Measurements from ENCODE around the gene SRSF1.
"Not testable (repeated sequence)": the region's sequence is repeated elsewhere in the genome, so short reads cannot be mapped to it uniquely, and the experiment has no call there.

Gene SRSF1, protein sequence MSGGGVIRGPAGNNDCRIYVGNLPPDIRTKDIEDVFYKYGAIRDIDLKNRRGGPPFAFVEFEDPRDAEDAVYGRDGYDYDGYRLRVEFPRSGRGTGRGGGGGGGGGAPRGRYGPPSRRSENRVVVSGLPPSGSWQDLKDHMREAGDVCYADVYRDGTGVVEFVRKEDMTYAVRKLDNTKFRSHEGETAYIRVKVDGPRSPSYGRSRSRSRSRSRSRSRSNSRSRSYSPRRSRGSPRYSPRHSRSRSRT

DNA sequence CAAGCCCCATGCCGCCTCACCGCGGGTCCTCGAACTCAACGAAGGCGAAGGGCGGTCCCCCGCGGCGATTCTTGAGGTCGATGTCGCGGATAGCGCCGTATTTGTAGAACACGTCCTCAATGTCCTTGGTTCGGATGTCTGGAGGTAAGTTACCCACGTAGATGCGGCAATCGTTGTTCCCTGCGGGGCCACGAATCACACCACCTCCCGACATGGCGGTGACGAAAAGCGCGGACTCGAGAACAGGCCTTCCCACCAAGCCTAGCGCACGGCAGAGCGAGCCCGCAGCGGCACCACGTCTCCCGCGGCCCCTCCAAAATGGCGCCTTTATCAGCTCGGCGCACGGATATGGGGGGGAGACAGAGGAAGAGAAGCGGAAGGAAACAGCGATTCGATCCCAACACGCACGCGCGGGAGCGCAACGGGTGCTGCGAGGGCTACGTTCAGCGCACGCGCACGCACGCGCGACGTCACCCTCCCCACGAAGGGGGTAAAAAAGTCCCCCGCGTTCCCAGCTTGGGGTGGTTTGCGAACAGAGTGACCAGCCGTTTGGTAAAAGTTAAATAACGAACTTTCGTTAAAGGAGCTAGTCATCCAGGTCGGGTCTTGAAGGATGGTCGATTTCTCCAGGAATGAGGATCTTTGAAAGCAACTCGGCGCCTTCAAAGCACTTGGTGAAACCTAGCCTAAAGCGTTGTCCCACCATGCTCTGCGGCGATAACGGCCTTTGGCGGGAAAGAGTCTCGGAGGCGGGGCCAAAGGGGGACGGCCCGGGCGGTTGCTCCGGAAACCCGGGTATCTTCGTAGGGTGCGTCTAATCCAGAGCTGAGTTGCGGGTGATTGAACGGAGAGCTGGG lies at the start of gene SRSF1:
Gene SRSF1, minus strand, starts transcription at position 323 of the 857 bp plus-strand sequence. Its CDS starts 109 bp downstream, at position 214.
- peak; percentile 99 for DNase-seq

DNA sequence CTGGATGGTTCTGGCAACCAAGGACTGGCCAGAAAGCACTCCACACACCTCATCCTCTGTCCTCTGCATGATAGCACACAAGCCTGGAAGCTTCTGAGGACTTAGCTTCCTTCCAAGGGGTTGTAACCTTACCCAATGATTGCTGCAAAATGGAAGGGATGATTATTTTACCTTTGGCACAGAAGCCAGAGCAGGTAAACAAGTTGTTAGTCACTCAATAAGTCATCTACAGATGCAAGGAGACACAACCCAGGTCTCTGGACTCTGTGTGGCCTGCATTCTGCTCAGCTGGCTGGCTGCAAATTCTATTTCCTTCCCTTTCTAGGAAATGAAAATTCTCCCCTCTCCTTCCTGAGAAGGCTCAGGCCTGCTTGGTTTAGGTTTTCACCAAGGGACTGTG lies 49.4 kb upstream of the SRSF1 start:
- no peak for DNase-seq

DNA sequence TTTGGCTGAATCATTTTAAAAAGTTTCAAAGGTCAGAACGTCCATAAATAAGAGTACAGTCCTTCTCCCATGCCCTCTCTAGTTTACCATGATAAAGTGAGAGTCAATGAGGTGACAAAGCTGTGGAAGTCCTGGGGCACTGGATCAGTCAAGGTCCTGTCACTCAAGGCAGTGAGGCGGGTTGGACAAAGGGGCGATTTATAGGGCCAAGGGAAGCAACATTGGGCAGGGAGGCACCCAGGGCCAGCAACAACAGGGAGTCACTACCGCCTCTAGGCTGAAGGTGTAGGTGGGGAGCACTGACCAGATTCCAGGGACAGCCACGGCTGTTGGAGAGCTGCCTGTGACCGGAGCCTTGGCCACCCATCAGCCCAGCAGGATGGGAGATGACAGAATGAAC lies 47.6 kb upstream of the SRSF1 start:
- no peak for DNase-seq

DNA sequence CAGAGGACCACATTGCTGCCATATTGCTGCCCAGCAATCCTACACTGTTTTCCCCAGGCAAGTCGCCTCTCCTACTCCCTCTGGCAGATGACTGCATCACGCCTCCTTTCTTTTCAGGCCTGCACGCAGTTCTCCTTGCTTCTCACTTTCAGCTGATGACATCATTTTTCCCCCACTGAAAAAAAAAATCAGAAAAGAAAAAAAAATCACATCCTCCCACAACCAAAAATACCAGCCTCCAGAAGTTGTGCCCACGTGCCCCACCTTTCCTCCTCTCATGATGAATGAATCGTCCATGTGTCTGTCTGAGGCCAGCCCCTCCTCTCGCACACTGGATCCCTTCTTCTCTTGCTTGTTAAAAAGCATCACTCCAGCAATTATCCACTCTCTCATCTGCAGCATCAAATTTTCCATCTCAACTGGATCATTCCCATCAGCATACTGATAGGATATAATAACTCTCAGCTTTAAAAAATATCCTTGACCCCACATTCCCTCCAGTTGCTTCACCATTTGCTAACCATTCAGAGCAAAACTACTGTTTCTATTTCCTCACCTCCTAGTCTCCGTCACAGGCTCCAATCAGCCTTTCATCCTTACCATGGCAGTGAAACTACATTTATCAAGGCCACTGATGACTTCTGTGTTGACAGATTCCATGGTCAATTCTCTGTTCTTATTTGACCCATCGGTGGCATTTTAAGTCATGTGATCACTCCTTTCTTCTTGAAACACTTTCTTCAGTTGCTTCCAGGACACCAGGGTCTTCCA lies 46.1 kb upstream of the SRSF1 start:
- DNase-seq: no peak

DNA sequence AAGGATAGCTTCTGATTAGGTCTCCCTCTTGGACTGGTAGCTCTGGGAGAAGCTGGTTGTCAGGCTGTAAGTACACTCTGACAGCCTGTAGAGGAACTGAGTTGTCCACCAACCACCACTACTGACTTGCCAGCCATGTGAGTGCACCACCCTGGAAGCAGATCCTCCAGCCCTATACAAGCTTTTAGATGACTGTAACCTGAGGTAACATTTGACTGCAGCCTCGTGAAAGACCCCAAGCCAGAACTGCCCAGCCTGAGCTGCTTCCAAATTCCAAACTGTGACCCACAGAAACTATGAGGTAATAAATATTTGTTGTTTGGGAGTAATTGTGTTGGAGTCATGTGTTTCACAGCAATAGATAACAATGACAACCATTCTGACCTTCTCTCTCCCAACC lies 45.4 kb upstream of the SRSF1 start:
- DNase-seq: no peak

DNA sequence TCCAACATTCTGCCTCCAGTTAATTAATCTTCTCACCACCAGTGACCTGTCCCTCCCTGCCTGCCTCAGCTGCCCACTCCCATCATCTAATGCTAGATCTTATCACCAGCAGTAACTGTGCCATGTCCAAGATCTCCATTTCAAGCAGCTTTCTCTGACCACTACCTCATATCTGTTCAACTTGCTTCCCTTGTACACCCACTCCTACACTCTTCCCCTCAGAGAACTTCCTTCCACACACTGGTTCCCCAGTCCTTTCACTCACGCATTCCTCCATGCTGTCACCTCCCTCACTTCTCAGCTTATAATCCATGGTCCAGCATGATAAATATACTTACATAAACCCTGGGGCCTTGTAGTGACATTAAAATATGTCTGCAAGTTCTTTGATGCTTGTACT lies 44.4 kb upstream of the SRSF1 start:
- DNase-seq: no peak

DNA sequence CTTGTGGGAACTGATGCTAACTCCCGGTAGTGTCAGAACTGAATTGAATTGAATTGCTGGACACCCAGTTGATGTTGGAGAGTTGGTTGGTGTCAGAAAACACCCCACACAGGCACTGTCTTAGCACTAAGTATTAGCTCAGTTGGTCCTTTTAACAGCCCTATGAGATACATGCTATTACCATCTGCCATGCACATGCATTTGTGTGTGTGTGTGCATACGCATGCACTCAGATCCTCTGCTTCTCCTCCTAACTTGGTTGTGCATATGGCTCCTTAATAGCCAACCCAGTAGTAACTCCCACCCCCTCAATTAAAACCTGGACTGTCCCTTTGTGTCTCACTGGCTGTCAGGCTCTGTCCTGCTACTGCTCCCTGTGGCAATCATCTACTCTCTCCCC lies 43.9 kb upstream of the SRSF1 start:
- no peak for DNase-seq

DNA sequence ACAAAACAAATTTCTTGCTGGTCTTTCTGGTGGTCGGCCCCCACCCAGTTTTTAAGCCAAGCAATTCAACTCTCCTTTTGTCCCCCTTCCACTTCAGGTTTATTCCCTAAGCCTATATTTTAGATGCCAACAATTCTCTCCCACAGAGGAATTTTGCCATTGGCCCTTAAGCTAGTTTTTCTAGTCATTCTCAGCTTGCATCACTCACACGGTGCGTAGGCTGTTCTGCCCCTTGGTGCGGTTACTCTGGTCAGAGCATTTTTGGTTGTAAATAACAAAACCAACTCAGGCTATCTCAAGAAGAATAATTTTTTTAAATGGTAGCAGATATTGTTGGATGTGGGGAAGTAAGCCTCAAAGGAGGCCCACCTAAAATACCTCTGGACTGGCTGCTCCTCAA lies 42.5 kb upstream of the SRSF1 start:
- no peak for DNase-seq

DNA sequence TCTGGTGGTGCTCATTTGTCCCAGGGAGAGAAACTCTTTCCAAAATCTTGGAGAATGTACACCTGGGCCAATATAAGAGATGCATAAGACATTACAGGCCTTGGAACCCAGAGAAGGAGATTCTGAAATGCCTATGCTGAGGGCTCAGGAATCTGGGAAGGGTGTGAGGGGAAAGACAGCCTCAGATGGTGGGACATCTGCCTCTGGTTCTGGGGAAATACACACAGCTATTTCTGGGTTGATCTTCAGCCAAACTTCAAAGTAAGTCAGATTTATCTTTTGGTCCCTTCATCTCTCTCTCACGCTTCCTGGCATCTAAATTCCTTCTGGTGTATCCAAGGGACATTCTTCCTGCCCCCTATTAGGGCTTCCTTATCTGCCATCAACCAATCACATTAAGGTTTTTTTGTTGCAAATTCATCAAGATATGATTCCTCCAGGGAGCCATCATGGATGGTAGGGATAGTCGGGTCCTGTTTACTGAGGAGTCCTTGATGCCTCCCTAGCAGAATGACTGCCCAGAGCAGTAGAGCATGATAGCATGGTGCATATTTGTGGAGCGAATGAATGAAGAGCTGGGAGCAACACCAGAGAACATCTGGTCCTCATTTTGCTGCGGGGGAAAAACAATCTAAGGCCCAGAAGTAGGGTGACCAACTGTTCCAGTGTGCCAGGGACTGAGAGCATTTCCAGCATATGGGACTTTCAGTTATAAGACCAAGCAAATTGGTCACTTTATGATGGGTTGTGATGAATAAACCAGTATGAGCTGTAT lies 40.5 kb upstream of the SRSF1 start:
- no peak for DNase-seq

DNA sequence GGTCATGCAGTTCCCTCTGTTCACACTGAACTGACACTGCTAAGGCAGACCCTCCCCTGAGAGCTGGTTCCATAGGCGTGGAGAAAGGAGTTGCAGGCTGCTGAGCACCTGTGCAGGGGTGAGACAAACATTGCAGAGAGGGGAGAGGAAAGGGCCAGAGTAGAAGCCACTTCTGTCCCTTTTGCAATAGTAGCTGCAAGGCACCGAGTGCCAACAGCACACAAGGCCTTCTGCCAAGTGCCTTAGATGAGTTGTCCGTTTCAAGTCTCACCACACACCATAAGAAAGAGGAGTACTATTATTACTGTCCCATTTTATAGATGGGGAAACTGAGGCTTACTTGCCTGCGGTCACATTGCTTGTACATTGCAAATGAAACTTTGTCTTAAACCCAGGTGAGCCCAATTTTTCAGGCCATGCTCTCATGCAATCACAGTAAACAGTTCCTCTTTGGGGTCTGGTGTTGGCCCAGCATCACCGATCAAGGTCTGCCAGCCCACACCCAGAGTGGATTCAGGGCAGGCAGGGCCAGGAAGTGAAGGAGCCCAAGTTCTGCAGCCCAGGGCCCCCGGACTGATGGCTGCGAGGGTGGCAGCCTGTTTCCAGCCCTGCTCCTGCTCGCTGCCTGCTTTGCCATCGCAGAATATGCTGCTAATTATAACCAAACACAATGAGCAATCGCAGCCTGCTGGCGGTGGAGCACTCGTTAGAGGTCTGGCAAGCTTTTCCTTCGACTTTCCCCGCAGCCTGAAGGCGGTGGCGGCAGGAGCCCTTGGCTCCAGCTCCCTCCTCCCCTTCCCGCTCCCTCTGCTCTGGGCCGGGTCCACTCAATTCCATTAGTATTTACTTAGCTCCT lies 39.4 kb upstream of the SRSF1 start:
- no peak for DNase-seq

DNA sequence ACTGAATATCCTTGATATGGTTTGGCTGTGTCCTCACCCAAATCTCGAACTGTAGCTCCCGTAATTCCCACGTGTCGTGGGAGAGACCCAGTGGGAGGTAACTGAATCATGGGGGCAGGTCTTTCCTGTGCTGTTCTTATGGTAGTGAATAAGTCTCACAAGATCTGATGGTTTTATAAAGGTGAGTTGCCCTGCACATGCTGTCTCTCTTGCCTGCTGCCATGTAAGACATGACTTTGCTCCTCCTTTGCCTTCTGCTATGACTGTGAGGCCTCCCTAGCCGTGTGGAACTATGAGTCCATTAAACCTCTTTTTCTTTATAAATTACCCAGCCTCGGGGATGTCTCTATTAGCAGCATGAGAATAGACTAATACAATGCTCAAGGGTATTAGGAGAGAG lies 37.2 kb upstream of the SRSF1 start:
- not testable (repeated sequence) for DNase-seq

DNA sequence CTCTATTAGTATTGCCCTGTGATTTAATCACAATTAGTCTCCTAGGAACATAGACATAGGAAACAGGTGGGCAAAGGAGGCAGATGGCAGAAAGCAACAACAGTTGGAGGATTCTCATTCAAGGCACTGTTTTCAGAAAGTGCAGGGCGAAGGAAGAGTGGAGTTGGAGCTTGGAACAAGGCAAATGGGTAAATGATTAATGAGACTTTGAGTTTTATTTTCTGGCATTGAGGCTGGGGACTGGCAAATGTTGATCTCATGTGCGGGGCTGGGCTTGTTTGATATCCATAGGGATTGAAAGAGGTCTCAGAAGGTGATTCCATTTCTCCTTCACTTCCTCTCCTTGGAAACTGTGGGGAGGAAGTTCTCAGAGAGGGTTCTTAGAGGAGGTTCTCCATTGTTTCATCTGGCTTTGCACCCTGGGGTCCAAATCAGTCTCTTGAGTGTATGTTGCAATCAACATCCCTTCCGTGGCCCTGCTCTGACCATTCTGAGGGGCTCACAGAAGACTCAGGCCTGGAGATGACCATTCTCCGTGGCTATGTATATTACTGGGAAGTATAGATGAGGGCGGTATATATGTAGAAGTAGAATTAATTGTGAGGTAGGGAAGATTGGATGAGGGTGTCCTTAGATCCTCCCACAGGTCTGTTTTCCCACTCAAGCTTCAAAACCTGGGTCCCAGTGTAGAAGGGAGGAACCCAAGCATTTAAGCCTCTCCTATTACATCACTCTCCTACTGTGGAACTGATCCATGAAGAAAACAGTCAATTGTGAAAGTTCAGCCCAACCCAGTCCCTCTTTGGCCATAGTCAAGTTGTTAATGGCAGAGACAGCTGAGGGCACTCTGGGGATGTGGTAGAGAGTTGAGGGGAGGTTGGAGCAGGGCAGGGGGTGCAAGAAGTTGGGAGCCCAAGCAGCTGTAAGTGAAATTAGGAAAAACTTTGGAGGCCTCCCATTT lies 36.5 kb upstream of the SRSF1 start:
- DNase-seq: no peak

DNA sequence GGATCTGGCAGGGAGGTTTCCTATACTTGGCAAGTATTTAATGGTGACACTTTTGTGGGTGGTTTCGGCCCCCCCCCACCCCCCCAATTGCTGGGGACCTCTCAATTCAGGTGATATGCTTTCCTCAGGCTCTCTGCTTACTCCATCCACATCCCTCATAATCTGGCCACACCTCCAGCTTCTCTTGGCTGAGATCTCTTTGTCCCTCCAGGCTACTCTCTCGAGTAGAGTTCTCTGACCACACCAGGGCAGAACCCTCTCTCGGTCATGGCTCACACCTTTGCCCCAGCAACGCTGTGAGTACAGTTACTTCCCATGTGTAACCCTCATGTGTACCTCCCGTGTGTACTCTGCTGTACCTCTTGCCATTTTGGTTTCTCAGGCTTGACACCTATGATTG lies 34.1 kb upstream of the SRSF1 start:
- DNase-seq: no peak

DNA sequence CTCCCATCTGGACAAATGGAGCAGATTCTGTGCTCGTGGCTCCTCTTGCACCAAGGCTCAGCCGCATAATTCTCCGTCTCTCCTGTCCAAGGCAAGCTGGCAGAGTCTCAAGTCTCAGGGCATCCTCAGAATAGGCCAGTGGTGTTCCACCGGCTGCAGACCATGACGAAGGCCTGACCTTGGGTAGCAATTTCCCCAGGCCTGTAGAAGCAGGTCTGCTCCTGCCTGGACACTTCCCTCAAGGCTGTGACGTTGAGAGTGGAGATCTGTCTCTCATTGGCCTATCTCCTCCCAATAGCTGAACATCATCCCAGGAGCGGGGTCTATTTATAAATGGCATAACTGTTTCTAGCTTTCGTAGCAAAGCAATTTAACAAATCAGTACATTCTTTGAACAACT lies 33.3 kb upstream of the SRSF1 start:
- DNase-seq: no peak

DNA sequence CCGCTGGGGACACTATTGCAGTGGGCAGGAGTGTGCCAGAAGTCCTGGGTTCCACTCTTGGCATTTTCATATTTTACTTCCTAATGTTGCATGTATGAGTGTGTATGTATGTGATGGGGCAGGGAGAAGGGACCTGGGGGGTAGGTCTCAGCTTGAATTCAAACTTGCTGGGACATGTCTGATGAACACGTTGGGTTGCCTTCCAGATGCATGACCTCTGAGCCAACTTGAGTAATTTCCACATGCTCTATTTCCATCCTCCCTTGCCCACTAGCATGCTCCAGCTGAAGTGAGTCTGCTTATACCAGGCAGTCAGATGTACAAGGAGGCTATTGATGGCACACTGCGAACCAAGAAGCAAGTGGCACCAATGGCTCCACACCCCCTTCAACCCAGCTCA lies 32.9 kb upstream of the SRSF1 start:
- no peak for DNase-seq

DNA sequence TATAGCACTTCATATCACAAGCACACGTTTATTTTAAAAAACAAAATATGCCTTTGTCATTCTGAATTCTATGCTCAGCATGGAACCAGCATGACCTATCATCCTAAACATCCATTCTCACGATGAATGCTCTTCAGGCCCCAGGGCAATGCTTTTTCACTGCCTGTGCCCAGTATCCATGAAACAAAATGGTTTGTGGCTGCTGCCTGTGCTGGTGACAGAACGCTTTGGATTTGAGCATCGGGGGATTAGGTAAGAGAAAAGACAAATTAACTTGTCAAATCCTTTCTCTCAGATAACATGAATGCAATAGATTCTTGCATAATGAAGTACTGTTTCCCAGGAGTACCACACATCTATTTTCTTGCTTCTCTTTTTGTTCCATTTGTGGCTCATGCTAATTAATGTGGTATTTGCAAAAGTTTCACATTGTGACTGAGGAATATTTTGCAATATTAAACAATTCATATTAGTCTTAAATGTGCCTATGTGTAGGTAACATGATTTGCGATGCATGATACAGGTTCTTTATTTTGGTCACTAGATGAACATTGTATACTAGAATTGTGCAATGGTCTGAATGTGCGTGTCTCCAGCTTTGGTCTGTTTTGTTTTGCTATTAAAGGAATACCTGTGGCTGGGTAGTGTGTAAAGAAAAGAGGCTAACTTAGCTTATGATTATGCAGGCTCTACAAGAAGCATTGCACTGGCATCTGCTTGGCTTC lies 25.8 kb upstream of the SRSF1 start:
- DNase-seq: no peak

DNA sequence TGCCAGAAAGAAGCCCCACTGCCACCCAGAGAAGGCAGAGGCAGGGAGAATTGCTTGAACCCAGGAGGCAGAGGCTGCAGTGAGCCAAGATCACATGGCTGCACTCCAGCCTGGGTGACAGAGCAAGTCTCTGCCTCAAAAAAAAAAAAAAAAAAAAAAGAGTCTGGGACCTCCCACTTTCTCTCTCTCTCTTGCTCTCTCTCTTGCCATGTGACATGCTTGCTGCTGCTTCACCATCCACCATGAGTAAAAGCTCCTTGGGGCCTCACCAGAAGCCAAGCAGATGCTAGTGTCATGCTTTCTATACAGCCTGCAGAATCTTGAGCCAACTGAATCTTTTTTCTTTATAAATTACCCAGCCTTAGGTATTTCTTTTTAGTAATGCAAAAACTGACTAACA lies 21.5 kb upstream of the SRSF1 start:
- DNase-seq: no peak

DNA sequence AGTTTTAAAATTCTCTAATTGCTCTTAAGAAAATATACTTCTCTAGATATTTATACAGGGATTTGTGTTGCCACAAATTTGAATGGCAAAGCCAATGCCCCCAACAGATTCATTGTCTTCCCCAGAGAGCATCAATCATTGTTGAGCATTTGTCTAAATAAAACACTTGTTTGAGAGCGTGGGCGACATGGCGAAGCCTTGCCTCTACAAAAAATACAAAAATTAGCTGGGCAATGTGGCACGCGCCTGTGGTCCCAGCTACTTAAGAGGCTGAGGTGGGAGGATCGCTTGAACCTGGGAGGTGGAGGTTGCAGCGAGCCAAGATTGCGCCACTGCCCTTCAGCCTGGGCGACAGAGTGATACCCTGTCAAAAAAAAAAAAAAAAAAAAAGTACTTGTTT lies 13.4 kb upstream of the SRSF1 start:
- DNase-seq: no peak

DNA sequence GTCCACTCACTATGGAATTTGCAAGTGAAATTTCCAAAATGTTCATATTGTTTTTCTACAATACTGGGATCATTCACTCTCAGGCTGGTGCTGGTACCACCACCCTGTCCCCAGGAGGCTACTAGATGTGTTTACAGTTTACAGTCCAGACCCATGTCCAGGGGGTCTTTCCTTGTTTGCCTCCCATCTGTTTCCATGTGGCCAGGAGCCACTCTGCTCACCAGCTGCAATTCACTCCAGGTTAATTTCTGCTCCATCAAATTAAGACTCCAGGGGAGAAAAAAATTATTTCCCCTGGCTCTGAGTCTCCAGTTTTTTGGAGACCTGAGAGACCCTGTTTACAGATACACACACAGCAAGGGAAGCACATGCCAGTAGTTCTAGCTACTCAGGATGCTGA lies 12.5 kb upstream of the SRSF1 start:
- no peak for DNase-seq

DNA sequence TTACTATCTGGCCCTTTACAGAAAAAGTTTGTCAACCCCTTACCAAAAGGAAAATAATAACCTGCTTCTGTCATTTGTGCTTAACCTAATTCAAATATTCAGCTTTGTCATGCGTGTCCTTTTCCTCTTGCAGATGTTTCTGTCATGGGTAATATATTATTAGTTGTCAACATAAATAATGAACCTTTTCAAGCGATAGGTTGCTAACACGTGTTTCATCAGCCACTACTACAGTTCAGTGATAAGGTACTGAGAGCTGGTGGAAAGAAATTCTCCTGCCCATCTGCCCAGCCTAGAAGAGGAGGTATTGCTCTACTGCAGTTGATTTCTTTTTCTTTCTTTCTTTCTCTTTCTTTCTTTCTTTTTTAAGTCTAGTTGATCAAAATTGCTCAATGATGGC lies 12.0 kb upstream of the SRSF1 start:
- no peak for DNase-seq
